Loucy (cell line): ENCODE results near the gene DNAJB6.

Source experiments
- EZH2phosphoT487 ChIP-seq: fragments of 200-600 bp; IDR thresholded peaks from 2 replicates; pipeline ENCODE4 v1.6.1; 2018; ENCODE audit warnings: antibody characterized with exemption, mild to moderate bottlenecking, moderate library complexity, borderline replicate concordance
- TF ChIP-seq, protein P1 (sequence below): fragments of 200-600 bp; sonication (generic); conservative IDR thresholded peaks from 2 replicates; pipeline ENCODE4 v1.5.1; 2014; ENCODE audit warnings: mild to moderate bottlenecking, antibody characterized with exemption, low read length

DNA sequence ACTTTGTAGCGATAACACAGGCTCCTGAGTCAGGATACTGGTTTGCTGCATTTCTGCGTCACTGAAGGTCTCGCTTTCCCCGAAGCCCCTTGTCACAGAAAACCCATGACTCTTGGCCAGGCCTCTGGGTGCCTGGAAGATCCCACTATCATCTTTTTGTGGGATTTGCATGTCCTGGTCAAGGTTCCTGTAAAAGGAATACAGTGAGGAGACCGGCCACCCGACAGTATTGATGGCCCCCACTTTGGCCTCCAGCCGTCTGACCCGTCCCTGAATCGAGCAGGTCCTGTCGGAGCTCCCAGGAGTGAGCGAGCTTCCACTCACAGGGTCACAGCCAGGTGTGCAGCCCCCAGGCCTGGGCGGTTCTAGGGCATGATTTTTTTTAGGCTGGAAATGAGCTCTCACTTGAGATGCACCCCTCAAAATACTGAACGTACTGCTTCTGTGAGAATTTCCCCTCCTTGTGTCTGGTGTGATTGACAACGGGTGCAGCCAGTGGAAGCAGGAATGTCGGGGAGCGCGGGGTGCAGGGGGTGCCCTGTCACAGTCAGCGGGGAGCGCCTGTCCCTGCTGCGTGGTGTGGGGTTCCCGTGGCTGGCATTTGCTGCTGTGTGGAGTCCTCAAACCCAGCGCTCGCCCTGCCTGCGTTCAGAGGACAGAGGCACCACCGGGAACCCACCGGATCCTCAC is 75.8 kb downstream of the DNAJB6 start:
- TF ChIP-seq, protein P1, sequence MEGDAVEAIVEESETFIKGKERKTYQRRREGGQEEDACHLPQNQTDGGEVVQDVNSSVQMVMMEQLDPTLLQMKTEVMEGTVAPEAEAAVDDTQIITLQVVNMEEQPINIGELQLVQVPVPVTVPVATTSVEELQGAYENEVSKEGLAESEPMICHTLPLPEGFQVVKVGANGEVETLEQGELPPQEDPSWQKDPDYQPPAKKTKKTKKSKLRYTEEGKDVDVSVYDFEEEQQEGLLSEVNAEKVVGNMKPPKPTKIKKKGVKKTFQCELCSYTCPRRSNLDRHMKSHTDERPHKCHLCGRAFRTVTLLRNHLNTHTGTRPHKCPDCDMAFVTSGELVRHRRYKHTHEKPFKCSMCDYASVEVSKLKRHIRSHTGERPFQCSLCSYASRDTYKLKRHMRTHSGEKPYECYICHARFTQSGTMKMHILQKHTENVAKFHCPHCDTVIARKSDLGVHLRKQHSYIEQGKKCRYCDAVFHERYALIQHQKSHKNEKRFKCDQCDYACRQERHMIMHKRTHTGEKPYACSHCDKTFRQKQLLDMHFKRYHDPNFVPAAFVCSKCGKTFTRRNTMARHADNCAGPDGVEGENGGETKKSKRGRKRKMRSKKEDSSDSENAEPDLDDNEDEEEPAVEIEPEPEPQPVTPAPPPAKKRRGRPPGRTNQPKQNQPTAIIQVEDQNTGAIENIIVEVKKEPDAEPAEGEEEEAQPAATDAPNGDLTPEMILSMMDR, result no peak
- no peak for TF ChIP-seq EZH2phosphoT487
